ENCODE measurements around the gene IFI35. TPM values are rescaled to one million over a fixed set of nuclear protein-coding genes. Genes with fewer than 3 reads are reported as not detected.

The IFI35 gene
- total RNA-seq, 4 donors from 2014 or later, result 36.1 to 59.0 (median 37.9) TPM

- H3K27me3 ChIP-seq, result no peaks in the 10 kb centered on the region
- no peaks in the 10 kb centered on the region for H3K9me3 ChIP-seq
- no peaks in the 10 kb centered on the region for H3K36me3 ChIP-seq
- DNase-seq (ENCODE audit: low spot score in 2 of 2), result no peak
- H3K4me1 ChIP-seq, result peaks cover 0 to 13% (median 0%) of the 10 kb centered on the region in 4 donors
- no peak for TF ChIP-seq EP300 (IDR thresholded peaks at IDR 0.05)
- TF ChIP-seq CTCF (IDR thresholded peaks at IDR 0.05), result no peak
- no peak for TF ChIP-seq POLR2A (IDR thresholded peaks at IDR 0.05)
- H3K4me3 ChIP-seq, result no peak overlapping the region
- WGBS, 2 donors, result 67 to 78% methylated on average over 17 of the region's 17 CpGs
- no peak overlapping the region for H3K27ac ChIP-seq
These were observed 21.8 kb downstream of the IFI35 start for GRCh38 chr17:43028221-43028861.

DNA sequence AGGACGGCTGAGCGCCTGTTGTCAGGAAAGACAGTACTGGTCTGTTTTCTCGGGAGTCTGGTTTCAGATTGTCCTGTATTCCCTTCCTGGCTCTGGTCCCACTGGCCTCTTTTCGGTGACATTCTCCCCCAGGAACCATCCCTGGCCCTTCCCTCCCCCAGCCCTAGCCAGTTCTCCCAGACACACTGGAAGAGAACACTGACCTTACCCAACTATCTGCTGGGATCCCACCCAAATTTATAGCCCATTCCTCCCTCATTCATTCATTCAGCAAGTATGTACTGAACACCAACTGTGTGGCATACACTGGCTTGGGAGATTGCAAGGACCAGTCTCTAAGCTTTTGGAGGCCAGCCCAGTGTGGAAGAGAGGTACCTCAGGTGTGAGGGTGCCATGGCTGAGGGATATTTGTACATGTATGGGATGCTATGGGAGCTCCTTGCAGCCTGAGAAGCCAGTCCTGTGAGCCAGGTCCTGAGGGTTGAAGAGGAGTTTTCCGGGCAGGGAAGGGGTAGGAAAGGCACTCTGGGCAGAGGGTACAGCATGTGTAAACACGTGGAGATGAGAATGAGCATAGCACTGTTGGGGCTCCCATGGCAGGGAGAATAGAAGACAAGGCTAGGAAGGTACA, 23.7 kb downstream of the IFI35 start:
- Histone ChIP-seq H3K9me3 (no peaks in the 10 kb centered on the region), H3K4me1 (peaks cover 0 to 9% (median 0%) of the 10 kb centered on the region in 4 donors), H3K27ac (peak overlapping the region in 3 of 4 donors; percentile 61 to 77 (median 70)), H3K36me3 (no peaks in the 10 kb centered on the region), H3K27me3 (no peaks in the 10 kb centered on the region), H3K4me3 (no peak overlapping the region)
- 55 to 59% methylated on average over 6 of the region's 6 CpGs for WGBS, 2 donors
- DNase-seq (ENCODE audit: low spot score in 2 of 2), result no peak
- TF ChIP-seq POLR2A (IDR thresholded peaks at IDR 0.05) (no peak), EP300 (IDR thresholded peaks at IDR 0.05) (no peak), CTCF (IDR thresholded peaks at IDR 0.05) (no peak)

- peaks cover 0 to 10% (median 0%) of the 10 kb centered on the region in 4 donors for H3K4me1 ChIP-seq
- no peaks in the 10 kb centered on the region for H3K36me3 ChIP-seq
- no peak overlapping the region for H3K27ac ChIP-seq
- no peaks in the 10 kb centered on the region for H3K9me3 ChIP-seq
- TF ChIP-seq CTCF (IDR thresholded peaks at IDR 0.05), result no peak
- no peak for TF ChIP-seq POLR2A (IDR thresholded peaks at IDR 0.05)
- TF ChIP-seq EP300 (IDR thresholded peaks at IDR 0.05), result no peak
- no peaks in the 10 kb centered on the region for H3K27me3 ChIP-seq
- no peak overlapping the region for H3K4me3 ChIP-seq
- no peak for DNase-seq (ENCODE audit: low spot score in 2 of 2)
- 80 to 88% methylated on average over 3 of the region's 3 CpGs for WGBS, 2 donors
These were observed 25.1 kb downstream of the IFI35 start for GRCh38 chr17:43031666-43032065.

DNA sequence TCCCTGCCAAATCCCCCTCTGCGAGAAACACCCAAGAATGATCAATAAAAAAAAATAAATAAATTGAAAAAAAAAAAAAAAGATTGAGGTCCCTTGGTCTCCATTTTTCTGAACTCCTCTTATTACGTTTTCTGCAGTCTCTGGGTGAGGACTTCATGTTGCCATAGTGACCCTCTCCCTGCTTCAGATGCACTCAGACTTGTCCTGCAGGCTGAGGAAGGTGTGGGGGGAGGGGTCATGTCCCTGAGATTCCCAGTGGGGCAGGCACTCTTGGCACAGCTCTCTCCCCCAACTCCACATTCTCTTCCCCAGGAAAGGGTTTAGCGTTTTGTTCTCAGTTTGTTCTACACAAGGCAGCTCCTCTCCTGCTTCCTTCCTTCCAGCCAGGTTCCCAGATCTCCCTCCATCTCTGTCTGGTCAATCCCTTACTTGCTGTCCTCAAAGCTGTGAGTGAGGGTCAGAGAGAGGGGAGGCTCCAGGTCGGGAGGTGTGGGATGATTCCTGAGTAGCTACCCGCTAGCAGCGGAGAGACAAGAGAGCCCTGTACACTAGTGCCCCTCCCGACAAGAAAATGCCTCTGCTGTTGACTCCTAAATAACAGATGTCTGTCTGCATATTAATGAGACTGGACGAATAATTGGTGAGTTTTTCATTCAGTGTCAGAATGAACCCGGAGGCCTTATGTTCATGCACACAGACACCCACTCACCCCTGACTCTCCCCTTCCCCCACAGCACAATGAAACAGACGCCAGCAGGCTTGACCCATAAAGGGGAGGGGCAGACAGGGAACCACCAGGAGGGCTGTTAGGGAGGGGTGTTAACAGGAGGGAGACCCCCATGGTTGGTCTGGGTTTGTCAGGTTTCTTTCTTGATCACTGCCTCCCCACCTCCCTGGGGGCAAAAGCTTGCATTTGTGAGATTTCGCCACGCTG, 27.6 kb downstream of the IFI35 start:
- H3K9me3 ChIP-seq, result no peaks in the 10 kb centered on the region
- peak overlapping the region in 2 of 4 donors; percentile 7 to 40 for H3K27ac ChIP-seq
- no peak for TF ChIP-seq EP300 (IDR thresholded peaks at IDR 0.05)
- no peak for TF ChIP-seq POLR2A (IDR thresholded peaks at IDR 0.05)
- TF ChIP-seq CTCF (IDR thresholded peaks at IDR 0.05), result no peak
- peaks cover 0 to 10% (median 0%) of the 10 kb centered on the region in 4 donors for H3K4me1 ChIP-seq
- no peak for DNase-seq (ENCODE audit: low spot score in 2 of 2)
- no peak overlapping the region for H3K4me3 ChIP-seq
- WGBS, 2 donors, result 38 to 42% methylated on average over 12 of the region's 12 CpGs
- H3K27me3 ChIP-seq, result no peaks in the 10 kb centered on the region
- no peaks in the 10 kb centered on the region for H3K36me3 ChIP-seq
